Keratinocyte (primary cell): Measurements from ENCODE around the gene ARMH3. TPM values are rescaled to one million over a fixed set of nuclear protein-coding genes. Genes with fewer than 3 reads are reported as not detected.

Source experiments
- DNase-seq: peaks from one replicate; pipeline ENCODE4 v3.0.0-alpha.2; 2011; ENCODE audit warnings: low read depth, missing footprints, low spot score
- FAIRE-seq: peaks from 2 replicates; lab custom pipeline; 2011; peaks lifted over from hg19 to GRCh38; lab: Jason Lieb, UNC
- H2AFZ ChIP-seq: 2 replicates; pipeline ENCODE4 v1.6.0; 2012; ENCODE audit warnings: low read length, control low read depth, inconsistent platforms; ENCODE audit not compliant: control insufficient read depth
- H3K27ac ChIP-seq: 2 replicates; pipeline ENCODE4 v1.5.1; 2011; ENCODE audit warnings: low read length; ENCODE audit not compliant: control insufficient read depth, insufficient read depth
- H3K27me3 ChIP-seq: 3 replicates; pipeline ENCODE4 v1.6.0; 2011; ENCODE audit warnings: low read length; ENCODE audit not compliant: control insufficient read depth, insufficient read depth; ENCODE audit errors: extremely low read depth
- H3K36me3 ChIP-seq, 2 experiments: 2 replicates in 1 of 2; 3 replicates in 1 of 2; pipeline ENCODE4 v1.5.1; 2011; ENCODE audit warnings: low read length in 2 of 2, mild to moderate bottlenecking in 1 of 2; ENCODE audit not compliant: control insufficient read depth in 2 of 2, insufficient read depth in 2 of 2; ENCODE audit errors: extremely low read depth in 1 of 2
- H3K4me1 ChIP-seq: 3 replicates; pipeline ENCODE4 v1.5.1; 2011; ENCODE audit warnings: low read length; ENCODE audit not compliant: control insufficient read depth, insufficient read depth; ENCODE audit errors: extremely low read depth
- H3K4me2 ChIP-seq: 3 replicates; pipeline ENCODE4 v1.6.0; 2011; ENCODE audit warnings: low read depth, low read length; ENCODE audit not compliant: control insufficient read depth, insufficient read depth; ENCODE audit errors: extremely low read depth
- H3K4me3 ChIP-seq, 3 experiments: fragments of 200-600 bp in 1 of 3; sonication (generic) in 1 of 3; 2 replicates in 2 of 3; 3 replicates in 1 of 3; pipeline ENCODE4 v1.5.1; 2011 to 2016; ENCODE audit warnings: low read length in 3 of 3, mild to moderate bottlenecking in 3 of 3, control low read depth in 2 of 3, inconsistent platforms in 1 of 3, low read depth in 1 of 3, mixed read lengths in 1 of 3, mixed run types in 1 of 3, moderate library complexity in 1 of 3; ENCODE audit not compliant: control insufficient read depth in 2 of 3, insufficient read depth in 2 of 3; ENCODE audit errors: extremely low read depth in 1 of 3
- H3K79me2 ChIP-seq: 2 replicates; pipeline ENCODE4 v1.6.0; 2012; ENCODE audit warnings: low read length; ENCODE audit not compliant: control insufficient read depth, insufficient read depth
- H3K9ac ChIP-seq: 3 replicates; pipeline ENCODE4 v1.6.0; 2011; ENCODE audit warnings: low read length; ENCODE audit not compliant: control insufficient read depth, insufficient read depth; ENCODE audit errors: extremely low read depth
- H3K9me1 ChIP-seq: 3 replicates; pipeline ENCODE4 v1.6.0; 2011; ENCODE audit warnings: low read length; ENCODE audit not compliant: control insufficient read depth, insufficient read depth; ENCODE audit errors: extremely low read depth
- H3K9me3 ChIP-seq: 2 replicates; pipeline ENCODE4 v1.5.1; 2012; ENCODE audit warnings: low read depth, low read length; ENCODE audit not compliant: control insufficient read depth
- H4K20me1 ChIP-seq: 3 replicates; pipeline ENCODE4 v1.6.0; 2011; ENCODE audit warnings: low read length; ENCODE audit not compliant: control insufficient read depth, insufficient read depth; ENCODE audit errors: extremely low read depth
- CTCF ChIP-seq, 3 experiments: IDR thresholded peaks in 1 of 3; conservative IDR thresholded peaks in 1 of 3; optimal IDR thresholded peaks in 1 of 3; 2 replicates in 2 of 3; 3 replicates in 1 of 3; pipeline versions ENCODE3 to v1.5.1; 2011; ENCODE audit warnings: low read length in 3 of 3, mild to moderate bottlenecking in 3 of 3, moderate library complexity in 2 of 3, control low read depth in 1 of 3, inconsistent platforms in 1 of 3; ENCODE audit not compliant: insufficient read depth in 2 of 3; ENCODE audit errors: extremely low read depth in 1 of 3
- EZH2 ChIP-seq: IDR thresholded peaks from one replicate; pipeline ENCODE4 v1.6.1; 2012; ENCODE audit warnings: inconsistent platforms, mild to moderate bottlenecking, low read length, moderate library complexity
- dilution Hi-C: fragments of 300-500 bp; cut with MboI; formaldehyde crosslinking; loops from one replicate; pipeline ENCODE4 v1.7.0; 2020; ENCODE audit warnings: low sequenced_read_pairs; ENCODE audit not compliant: extremely low pct_ligation_motif_present
- polyA plus RNA-seq, 5 experiments: library from polyadenylated mRNA; depleted of rRNA in 3 of 5; stranded (reverse) in 3 of 5; stranded (forward) in 1 of 5; unstranded in 1 of 5; fragments of >200 nt; gene quantifications; 1 replicate in 1 of 5; 2 replicates in 3 of 5; 3 replicates in 1 of 5; pipeline versions ENCODE4 v1.2.1 to v1.2.3, GENCODE V29; 2011 to 2012; ENCODE audit warnings: missing spikeins in 2 of 5, low read depth in 1 of 5, low replicate concordance in 1 of 5
- small RNA-seq, 3 experiments: library from RNA; depleted of rRNA; stranded (forward); fragments of <200 nt; gene quantifications; one replicate each; pipeline ENCODE3, GENCODE V24; 2012; ENCODE audit warnings: low read depth in 3 of 3, low replicate concordance in 1 of 3; ENCODE audit not compliant: insufficient read length in 3 of 3

ARMH3 gene
- polyA plus RNA-seq, 1 donor (not counting 4 experiments of a cell fraction or from before 2014, with no cell fraction given): 25.3 TPM

- FAIRE-seq (no peak), DNase-seq (no peak)
- dilution Hi-C loops: no loop called here
- Histone ChIP-seq H3K4me3 (no peak overlapping the region), H3K27ac (no peak overlapping the region), H3K9me3 (no peaks in the 10 kb centered on the region), H3K9me1 (no peaks in the 10 kb centered on the region), H3K36me3 (peaks cover 28 to 39% of the 10 kb centered on the region in 2 experiments), H2AFZ (no peak overlapping the region), H3K79me2 (peaks cover 42% of the 10 kb centered on the region), H4K20me1 (peaks cover 8% of the 10 kb centered on the region), H3K27me3 (no peaks in the 10 kb centered on the region), H3K9ac (no peak overlapping the region), H3K4me1 (no peaks in the 10 kb centered on the region), H3K4me2 (no peak overlapping the region)
- TF ChIP-seq CTCF (optimal IDR thresholded peaks at IDR 0.05 in 1 of 3, IDR thresholded peaks at IDR 0.05 in 1 of 3, conservative IDR thresholded peaks at IDR 0.05 in 1 of 3; ENCODE audit: extremely low read depth in 1 of 3, insufficient read depth in 2 of 3, low read length in 3 of 3) (no peak), EZH2 (no peak)
Observed at GRCh38 chr10:101803511-101803910, 252.5 kb downstream of the ARMH3 start.

- Histone ChIP-seq H3K27me3 (no peaks in the 10 kb centered on the region), H3K4me2 (no peak overlapping the region), H3K4me1 (no peaks in the 10 kb centered on the region), H3K9ac (no peak overlapping the region), H4K20me1 (peaks cover 5% of the 10 kb centered on the region), H3K27ac (no peak overlapping the region), H2AFZ (no peak overlapping the region), H3K9me3 (no peaks in the 10 kb centered on the region), H3K36me3 (peaks cover 33 to 55% of the 10 kb centered on the region in 2 experiments), H3K9me1 (no peaks in the 10 kb centered on the region), H3K79me2 (peaks cover 38% of the 10 kb centered on the region), H3K4me3 (no peak overlapping the region)
- dilution Hi-C loops: no loop called here
- no peak for FAIRE-seq
- no peak for DNase-seq
- no peak for TF ChIP-seq CTCF (optimal IDR thresholded peaks at IDR 0.05 in 1 of 3, IDR thresholded peaks at IDR 0.05 in 1 of 3, conservative IDR thresholded peaks at IDR 0.05 in 1 of 3; ENCODE audit: extremely low read depth in 1 of 3, insufficient read depth in 2 of 3, low read length in 3 of 3)
- no peak for TF ChIP-seq EZH2
Observed at GRCh38 chr10:101797403-101798059, 258.4 kb downstream of the ARMH3 start.

Small RNA genes within 50 kb of the gene (small RNA-seq; reads per million reads assigned to genes)
- gene AL500527.1: 0 reads per million in 3 experiments
- 0 reads per million in 3 experiments for gene AL500527.2
- gene RF00017: 0 reads per million in 3 experiments
- gene RF00019: 0 reads per million in 3 experiments

Other genes starting within 250 kb of the ARMH3 start
- gene OGA, start 237.7 kb downstream of the ARMH3 start, polyA plus RNA-seq: 47.0 to 104 TPM (median 67.2 TPM) in 3 replicates
- 0.17 to 0.71 TPM (median 0.41 TPM) in 3 replicates for gene KCNIP2, start 212.4 kb downstream of the ARMH3 start, polyA plus RNA-seq
- 8.6 to 15.7 TPM (median 13.3 TPM) in 3 replicates for gene HPS6, start 9.2 kb upstream of the ARMH3 start, polyA plus RNA-seq
- gene LDB1, start 64.2 kb upstream of the ARMH3 start, polyA plus RNA-seq: 71.7 to 166 TPM (median 97.3 TPM) in 3 replicates
- gene PPRC1, start 76.9 kb upstream of the ARMH3 start, polyA plus RNA-seq: 12.9 to 31.0 TPM (median 17.9 TPM) in 3 replicates
- 76.2 to 195 TPM (median 126 TPM) in 3 replicates for gene NOLC1, start 96.2 kb upstream of the ARMH3 start, polyA plus RNA-seq
- 0.10 to 0.42 TPM (median 0.26 TPM) in 3 replicates for gene ELOVL3, start 170.1 kb upstream of the ARMH3 start, polyA plus RNA-seq
- not detected in 3 replicates for gene PITX3, start 185.3 kb upstream of the ARMH3 start, polyA plus RNA-seq
- 14.7 to 27.0 TPM (median 17.4 TPM) in 3 replicates for gene GBF1, start 189.4 kb upstream of the ARMH3 start, polyA plus RNA-seq